ACHN (cell line): Measurements from ENCODE around the gene MYO5C.

ENCODE experiments used
- DNase-seq: peaks from one replicate; pipeline ENCODE4 v3.0.0-alpha.2; 2015
- in situ Hi-C: cut with HindIII; loops from 2 replicates; pipeline ENCODE4 v1.10.0; 2017; ENCODE audit warnings: low sequenced_read_pairs, low pct_ligation_motif_present, low pct_unique_long_range_greater_than_20kb

MYO5C gene

DNA sequence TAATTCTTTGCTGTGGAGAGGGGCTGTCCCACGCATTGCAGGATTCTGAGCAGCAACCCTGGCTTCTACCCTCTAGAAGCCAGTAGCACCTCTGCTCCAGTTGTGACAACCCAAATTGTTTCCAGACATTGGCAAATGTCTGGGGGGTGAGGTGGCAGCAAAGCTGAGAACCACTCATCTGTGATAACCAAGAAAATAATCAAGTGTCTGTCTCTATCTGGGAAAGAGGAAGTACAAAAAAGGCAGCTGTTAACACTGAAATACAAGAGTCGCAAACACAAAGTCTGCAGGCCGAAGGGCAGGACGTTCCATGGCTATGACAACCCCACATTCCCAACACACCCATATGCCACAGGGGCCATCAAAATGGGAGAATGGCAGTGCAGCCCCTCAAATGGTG lies 62.2 kb downstream of the MYO5C start:
- in situ Hi-C loops = no loop called here

DNA sequence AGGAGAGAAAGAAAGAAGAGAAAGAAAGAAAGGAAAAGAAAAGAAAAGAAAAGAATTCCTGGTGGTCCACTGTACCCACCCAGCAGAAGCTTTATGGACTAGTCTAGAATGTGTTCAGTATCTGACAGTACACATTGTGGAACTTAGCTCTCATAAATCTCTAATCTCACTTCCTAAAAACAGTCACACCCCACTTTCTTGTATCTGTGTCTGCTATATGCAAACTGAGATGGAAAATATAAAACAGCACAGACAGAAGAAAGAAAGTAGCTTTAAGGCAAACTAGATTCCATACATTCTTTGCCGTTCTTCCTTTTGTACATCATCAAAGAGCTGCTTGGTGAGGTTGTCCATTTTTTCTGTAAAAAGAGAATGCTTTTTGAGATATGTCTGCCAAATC lies 63.3 kb downstream of the MYO5C start:
- DNase-seq = no peak

More for the DNA sequence above, 62.2 kb downstream of the MYO5C start:
- no peak for DNase-seq

DNA sequence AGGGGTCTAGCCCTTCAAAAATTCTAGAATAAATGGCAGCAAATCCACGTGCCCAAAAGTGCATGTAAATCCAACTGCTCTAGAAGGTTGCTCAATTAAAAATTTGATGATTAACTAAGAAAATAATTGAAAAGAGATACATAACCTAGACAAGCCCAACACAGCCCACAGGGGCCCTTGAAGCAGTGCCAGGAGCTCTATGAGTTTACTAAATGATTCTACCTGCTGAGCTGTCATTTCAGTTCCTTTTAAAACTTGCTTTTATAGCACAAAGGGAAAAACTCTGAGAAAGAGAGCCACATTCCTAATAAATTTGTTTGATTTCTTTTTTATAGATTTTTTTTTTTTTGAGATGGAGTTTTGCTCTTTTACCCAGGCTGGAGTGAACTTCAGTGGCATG lies 65.5 kb downstream of the MYO5C start:
- DNase-seq = no peak
- in situ Hi-C loops = no loop called here

More for the DNA sequence above, 63.3 kb downstream of the MYO5C start:
- in situ Hi-C loops = no loop called here

DNA sequence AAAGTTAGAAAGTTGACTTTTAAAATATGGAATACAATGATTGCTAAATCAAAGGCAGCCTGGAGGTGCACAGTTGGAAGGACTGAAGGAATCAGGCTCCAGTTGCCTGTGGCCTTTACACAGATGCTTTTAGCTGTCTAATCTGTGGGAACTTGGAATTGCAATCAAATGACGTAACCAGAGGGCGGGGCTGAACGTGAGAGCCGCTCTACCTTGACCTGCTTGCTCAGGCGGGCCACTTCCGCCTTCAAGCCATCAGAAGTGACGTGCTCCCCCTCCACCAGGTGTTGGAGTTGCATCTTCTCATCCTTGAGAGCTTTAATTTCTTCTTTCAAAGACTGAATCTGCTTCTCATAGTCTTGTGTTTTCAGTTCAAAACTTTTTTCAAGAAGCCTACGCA lies 66.7 kb downstream of the MYO5C start:
- peak; percentile 29 for DNase-seq
- in situ Hi-C loops = no loop called here

DNA sequence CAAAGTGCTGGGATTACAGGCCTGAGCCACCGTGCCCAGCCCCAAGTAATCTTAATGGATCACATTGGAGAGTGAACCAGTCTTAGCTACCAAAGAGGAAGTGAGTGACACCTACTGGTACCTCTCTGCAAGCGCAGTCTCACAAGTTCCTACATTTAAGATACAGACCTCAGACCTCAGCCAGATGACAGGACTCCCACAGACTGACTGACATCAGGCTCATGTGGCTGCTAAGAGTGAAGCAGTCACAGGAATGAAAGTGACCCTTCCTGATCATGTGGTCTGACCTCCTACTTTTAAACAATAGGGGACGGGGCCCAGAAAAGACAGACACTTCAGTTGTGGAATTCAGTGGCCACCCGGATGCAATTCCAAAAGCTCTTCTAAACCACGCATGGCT lies 68.1 kb downstream of the MYO5C start:
- in situ Hi-C loops = no loop called here
- peak; percentile 75 for DNase-seq

DNA sequence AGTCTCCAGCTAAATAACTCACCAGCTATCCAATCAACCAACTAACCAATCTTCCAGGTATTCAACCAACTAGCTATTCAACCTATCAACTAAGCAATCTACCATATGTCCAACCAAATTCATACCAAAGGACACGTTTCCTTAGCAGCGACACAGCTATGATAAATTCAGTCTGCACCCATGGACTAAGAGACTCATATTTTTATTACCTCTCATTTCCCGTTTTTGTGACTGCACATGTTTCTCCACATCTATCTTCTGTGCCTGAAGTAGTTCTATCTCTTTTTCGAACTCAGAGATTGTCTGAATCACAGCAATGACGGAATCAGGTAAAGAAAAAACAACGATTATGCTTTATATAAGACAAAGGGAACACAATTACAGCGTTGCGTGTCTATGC lies 70.4 kb downstream of the MYO5C start:
- in situ Hi-C loops = no loop called here
- no peak for DNase-seq

DNA sequence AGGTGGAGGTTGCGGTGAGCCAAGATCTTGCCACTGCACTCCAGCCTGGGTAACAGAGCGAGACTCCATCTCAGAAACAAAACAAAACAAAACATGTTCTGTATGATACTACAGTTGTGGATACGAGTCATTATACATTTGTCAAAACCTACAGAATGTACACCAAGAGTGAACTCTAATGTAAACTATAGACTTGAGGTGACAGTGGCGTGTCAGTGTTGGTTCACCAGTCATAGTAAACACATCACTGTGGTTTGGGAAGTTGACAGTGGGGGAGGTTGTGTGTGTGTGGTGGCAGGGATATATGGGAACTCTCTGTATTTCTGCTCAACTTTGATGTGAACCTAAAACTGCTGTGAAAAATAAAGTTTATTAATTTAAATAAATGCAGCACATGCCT lies 71.4 kb downstream of the MYO5C start:
- DNase-seq = no peak
- in situ Hi-C loops = no loop called here

DNA sequence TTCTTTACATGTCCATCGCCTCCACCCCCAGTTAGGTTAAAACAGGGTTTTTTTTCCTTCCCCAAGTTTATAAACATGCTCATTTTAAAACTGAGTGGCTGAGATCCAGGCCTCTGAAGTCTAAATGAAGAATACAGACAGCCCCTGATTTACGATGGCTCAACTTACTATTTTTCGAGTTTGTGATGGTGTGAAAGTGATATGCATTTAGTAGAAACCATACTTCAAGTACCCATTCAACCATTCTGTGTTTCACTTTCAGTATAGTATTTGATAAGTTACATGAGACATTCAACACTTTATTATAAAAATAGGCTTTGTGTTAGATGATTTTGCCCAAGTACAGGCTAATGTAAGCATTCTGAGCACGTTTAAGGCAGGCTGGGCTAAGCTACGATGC lies 73.9 kb downstream of the MYO5C start:
- in situ Hi-C loops = no loop called here
- DNase-seq = no peak

DNA sequence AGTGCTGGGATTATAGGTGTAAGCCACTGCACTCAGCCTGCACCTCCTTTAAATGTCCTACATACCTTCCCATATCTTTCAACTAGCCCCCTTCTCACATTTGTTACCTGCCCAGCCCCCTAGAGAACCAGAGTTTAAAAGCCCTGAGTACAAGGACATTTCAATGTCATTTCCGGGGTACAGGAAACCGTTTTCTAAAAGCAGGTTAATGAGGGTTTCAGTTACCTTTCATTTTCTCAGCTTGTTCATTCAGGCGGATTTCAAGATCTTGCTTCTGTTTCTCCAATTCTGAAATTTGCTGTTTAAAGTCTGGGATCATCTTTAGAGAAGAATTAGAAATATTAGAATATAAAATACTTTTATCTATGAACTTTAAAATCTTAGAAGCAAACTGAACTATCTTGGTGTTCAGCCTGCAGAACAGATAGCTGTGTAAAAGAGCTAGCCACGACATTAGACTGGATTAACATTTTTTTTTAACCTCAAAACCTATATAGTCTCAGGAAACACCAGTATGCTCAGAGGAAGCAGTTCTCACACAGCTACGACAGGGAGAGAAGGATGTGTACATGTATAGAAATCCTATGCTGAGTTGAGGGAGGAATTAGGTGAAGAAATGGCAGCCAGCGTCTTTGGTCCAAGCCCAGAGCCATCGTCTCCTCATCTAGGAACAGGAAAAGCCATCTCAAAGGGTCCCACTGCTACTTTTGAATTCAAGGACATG lies 74.5 kb downstream of the MYO5C start:
- DNase-seq = no peak
- in situ Hi-C loops = no loop called here

DNA sequence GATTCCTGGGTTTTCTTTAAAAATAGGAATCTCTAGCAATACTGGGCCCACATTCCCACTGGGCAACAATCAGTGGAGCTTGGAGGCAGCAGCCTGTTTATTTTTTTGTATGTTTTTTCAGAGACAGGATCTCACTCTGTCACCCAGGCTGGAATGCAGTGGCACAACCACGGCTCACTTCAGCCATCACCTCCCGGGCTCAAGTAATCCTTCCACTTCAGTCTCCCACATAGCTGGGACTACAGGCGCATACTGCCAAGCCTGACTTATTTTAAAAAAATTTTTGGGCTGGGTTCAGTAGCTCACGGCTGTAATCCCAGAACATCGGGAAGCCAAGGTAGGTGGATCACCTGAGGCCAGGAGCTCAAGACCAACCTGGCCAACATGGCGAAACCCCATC lies 75.4 kb downstream of the MYO5C start:
- no peak for DNase-seq

DNA sequence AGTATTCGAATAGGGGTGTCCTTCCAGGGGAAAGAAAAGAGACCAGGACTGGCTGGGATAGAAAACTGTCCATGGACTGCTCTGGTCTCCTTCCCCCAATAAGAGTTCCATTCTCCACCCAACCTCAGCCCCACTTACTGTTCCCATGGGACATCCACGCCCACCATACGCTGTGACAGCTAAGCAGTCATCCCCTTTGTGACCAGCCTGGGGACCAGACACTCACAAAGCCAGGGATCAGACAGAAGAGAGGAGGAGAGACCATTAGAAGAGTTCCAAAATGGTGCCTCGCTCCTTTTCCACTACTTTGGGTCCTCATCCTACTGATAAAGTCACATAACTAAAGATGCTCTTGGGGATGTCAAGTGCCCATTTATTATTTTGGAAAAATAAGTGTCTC lies 76.8 kb downstream of the MYO5C start:
- DNase-seq = no peak
- in situ Hi-C loops = no loop called here

More for the DNA sequence above, 75.4 kb downstream of the MYO5C start:
- in situ Hi-C loops = no loop called here

DNA sequence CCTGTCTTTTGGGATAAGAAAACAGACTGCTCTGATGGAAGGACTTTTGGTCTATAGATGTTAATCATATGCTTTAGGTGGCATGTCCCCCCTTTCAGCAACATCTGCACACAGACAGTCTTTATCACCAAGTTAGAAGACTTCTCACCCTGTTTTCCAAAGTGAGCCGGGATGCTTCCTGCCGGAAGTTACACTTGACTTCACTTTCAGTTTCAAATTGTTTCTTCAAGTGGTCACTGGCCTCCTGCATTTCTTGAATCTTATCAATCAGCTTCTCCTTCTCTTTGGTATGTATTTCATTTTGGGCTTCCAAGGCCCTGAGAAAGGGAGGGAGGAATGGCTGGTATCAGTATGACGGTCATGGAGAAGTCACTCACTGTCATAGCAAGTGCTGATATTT lies 77.2 kb downstream of the MYO5C start:
- DNase-seq = no peak
- in situ Hi-C loops = no loop called here

DNA sequence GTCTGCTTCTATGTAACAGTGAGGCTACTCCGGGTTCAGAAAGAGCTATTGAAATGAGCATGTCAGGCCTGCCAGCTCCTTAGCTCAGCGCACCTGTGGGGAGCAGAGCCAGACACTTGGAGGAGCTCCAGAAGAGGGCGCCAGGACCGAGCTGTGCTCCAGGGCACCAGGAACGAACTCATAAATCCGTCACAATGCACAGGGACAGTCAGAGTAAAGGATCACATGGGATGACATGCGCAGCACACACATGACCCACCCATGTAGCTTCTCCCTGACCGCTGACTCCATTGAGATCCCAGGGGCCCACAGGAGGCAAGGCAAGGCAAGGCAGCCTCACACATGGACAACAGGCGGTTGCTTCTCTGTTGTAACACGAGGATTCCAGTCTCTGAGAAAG lies 78.4 kb downstream of the MYO5C start:
- in situ Hi-C loops = no loop called here
- no peak for DNase-seq

DNA sequence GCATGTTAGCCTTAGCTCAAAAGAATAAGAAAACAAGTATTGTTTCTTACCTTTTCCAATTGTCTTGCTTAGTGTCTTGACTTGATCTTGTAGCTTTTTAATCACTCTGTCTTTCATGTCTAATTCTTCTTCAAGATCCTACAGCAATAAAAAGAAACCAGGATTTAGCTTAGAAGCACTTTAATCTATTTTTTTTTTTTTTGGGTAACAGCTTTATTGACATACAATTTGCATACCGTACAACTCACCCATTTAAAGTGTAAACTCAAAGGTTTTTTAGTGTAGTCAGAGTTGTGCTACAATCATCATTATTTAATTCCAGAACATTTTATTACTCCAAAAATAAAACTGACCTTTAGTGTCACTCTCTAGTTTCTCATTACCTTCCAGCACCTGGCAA lies 81.1 kb downstream of the MYO5C start:
- in situ Hi-C loops = no loop called here
- DNase-seq = no peak

DNA sequence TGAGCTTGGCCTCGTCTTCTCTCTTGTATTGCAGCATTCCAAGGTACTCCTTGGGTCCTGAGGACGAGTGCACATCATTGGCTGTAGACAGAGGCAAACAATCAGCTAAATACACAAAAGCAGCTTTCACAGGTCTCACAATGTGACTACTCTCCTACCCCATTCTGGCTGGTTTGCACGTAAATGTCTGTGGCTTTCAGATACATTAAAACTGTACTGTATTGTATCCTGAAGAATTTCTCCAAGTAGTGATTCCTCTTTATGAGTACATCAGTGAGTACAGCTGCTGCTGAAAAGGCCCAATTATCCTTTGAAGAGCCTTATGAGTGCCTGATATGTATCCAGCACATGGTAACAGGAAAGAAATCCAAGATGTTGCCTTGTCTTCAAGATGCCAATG lies 82.4 kb downstream of the MYO5C start:
- no peak for DNase-seq
- in situ Hi-C loops = no loop called here

DNA sequence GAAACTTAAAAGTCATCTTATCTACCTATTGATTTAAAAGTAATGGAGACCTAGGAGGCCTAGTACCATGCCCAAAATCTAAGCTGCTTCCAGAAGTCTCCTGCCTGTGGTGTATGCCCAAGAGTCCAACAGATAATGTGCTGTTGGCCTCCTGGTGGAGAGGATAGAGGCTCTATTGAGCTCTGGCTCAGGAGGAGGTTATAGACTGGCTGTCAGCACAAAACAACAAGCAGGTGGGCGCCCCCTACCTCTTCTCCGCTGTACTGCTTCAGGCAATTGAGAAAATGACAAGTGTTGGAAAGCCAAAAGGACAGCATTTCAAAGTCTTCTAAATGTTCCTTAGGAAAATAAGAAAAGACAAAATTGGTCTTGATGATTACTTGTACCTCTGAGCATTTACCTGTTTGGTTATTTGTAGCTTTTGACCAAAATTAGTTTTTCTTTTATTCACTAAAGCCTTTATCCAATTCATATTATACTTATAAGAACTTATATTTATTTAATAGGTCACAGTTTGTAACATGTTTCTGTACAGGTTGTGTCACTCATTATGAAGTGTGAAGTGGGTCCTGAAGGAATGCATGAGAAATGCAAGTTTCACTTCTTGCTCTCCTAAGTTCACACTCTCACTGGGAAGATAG lies 87.2 kb downstream of the MYO5C start:
- in situ Hi-C loops = no loop called here

DNA sequence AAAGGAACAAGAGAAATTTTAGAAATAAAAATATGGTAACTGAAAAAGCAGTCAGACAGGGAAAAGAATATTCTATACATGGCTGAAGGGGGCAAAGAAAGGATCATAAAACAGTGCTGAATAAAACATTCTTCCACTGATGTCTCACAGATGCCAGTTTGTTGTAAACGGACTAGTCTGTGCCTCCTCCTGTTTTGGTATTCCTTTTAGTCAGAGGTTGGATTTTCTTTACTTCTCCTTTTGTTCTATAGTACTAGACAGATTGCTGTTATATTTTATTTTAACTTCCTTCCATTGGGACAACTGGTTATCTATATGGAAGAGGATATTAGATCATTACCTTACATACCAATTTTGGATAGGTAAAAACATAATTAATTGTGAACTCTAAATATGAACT lies 88.4 kb downstream of the MYO5C start:
- in situ Hi-C loops = no loop called here
- no peak for DNase-seq

More for the DNA sequence above, 87.2 kb downstream of the MYO5C start:
- DNase-seq = peak; percentile 68

DNA sequence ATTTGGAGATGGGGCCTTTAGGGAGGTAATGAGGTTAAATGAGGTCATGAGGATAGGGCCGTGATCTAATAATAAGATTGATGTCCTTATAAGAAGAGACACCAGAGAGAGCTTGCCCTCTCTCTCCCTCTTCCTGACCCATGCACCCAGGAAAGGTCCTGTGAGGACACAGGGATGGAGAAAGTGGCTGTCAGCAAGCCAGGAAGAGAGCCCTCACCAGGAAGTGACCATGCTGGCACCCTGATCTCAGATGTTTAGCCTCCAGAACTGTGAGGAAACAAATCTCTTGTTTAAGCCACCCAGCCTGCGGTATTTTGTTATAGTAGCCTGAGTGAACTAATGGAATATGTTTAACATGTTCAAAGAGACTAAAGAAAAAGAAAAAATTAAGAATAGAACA lies 89.2 kb downstream of the MYO5C start:
- in situ Hi-C loops = no loop called here
- DNase-seq = no peak

DNA sequence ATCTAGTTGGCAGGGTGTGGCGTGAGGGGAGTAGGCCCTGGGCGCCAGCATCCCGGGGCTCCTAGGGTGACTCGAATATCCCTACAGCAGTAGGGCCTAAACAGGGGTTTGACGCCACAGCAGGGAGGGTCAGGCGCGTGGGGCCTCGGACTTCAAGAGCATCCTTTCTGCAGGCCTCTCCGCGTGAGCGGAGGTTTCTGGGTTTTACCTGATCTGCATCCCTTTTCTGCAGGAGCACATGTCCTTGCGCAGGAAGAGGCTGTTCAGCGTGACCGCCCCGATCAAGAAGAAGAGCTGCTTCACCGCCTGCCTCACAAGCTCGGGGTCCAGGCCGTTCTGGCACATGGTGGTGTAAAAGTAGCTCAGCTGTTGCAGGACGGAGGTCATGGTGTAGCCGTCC lies 90.9 kb downstream of the MYO5C start:
- in situ Hi-C loops = no loop called here
- DNase-seq = no peak

DNA sequence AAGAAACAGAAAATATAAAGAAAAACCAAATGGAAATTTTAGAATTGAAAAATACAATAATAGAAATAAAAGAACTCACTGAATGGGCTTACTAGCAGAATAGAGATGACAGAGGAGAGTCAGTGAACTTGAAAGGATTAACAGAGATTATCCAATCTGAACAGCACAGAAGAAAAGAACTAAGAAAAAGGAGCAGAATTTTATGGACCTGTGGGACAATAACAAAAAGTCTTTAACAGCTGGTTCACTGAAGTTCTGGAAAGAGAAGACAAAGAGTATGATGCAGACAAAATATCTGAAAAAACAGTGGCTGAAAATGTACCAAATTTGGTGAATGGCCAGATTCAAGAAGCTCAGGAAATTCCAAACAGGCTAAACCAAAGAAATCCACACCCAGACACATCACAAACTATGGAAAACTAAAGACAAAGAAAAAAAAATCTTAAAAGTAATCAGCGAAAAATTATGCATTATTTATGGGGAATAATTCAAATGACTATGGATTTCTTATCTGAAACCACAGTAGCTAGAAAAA lies 94.7 kb downstream of the MYO5C start:
- in situ Hi-C loops = no loop called here
- no peak for DNase-seq
